Vagina (tissue), 2 donors: ENCODE measurements around the gene TK1. TPM values are rescaled to one million over a fixed set of nuclear protein-coding genes. Genes with fewer than 3 reads are reported as not detected.
A peak's percentile ranks its signal among the peaks of the same experiment; 100 is the strongest.

Experiments used
- DNase-seq, 2 donors: peaks; one replicate each; pipeline ENCODE4 v3.0.0-alpha.2; 2017; ENCODE audit errors: extremely low spot score in 2 of 2
- H3K27ac ChIP-seq: fragments of 200-600 bp; sonication (generic); one replicate; pipeline ENCODE4 v1.5.1; 2019
- H3K27me3 ChIP-seq: fragments of 200-600 bp; sonication (generic); one replicate; pipeline ENCODE4 v1.5.1; 2019
- H3K36me3 ChIP-seq, 2 donors: fragments of 200-600 bp; sonication (generic); one replicate each; pipeline ENCODE4 v1.5.1; 2017 to 2019
- H3K4me1 ChIP-seq: fragments of 200-600 bp; sonication (generic); one replicate; pipeline ENCODE4 v1.5.1; 2019
- H3K4me3 ChIP-seq, 2 donors: fragments of 200-600 bp; sonication (generic); 1 replicate in 1 of 2; 2 replicates in 1 of 2; pipeline ENCODE4 v1.5.1; 2016 to 2019
- H3K9me3 ChIP-seq: fragments of 200-600 bp; sonication (generic); one replicate; pipeline ENCODE4 v1.5.1; 2019
- POLR2A ChIP-seq, 2 donors: fragments of 450-650 bp; IDR thresholded peaks; one replicate each; pipeline ENCODE4 v1.6.1; 2017; ENCODE audit warnings: antibody characterized with exemption in 2 of 2, mild to moderate bottlenecking in 2 of 2, moderate library complexity in 2 of 2
- POLR2AphosphoS5 ChIP-seq, 2 donors: sonication (generic); formaldehyde crosslinking; IDR thresholded peaks; one replicate each; pipeline ENCODE4 v1.9.0; 2017; ENCODE audit warnings: antibody characterized with exemption in 2 of 2, mild to moderate bottlenecking in 2 of 2, low read depth in 1 of 2; ENCODE audit not compliant: insufficient read depth in 1 of 2
- intact Hi-C: fragments of 100-400 bp; cut with DNase I; formaldehyde crosslinking; loops from one replicate; pipeline ENCODE4 v1.15.1; 2023
- total RNA-seq: library from RNA; depleted of rRNA; stranded (reverse); fragments of >200 nt; gene quantifications from one replicate; pipeline ENCODE4 v1.2.3, GENCODE V29; 2016
- TF ChIP-seq, protein P1 (sequence below), 3 experiments: fragments of 450-650 bp in 2 of 3; fragments of 200-600 bp in 1 of 3; sonication (generic) in 1 of 3; IDR thresholded peaks; one replicate each; pipeline ENCODE4 v1.5.1; 2017 to 2019; ENCODE audit warnings: antibody characterized with exemption in 3 of 3, mild to moderate bottlenecking in 2 of 3, moderate library complexity in 2 of 3

TK1 gene
- total RNA-seq, 1 donor from 2014 or later, result 3.7 TPM

DNA sequence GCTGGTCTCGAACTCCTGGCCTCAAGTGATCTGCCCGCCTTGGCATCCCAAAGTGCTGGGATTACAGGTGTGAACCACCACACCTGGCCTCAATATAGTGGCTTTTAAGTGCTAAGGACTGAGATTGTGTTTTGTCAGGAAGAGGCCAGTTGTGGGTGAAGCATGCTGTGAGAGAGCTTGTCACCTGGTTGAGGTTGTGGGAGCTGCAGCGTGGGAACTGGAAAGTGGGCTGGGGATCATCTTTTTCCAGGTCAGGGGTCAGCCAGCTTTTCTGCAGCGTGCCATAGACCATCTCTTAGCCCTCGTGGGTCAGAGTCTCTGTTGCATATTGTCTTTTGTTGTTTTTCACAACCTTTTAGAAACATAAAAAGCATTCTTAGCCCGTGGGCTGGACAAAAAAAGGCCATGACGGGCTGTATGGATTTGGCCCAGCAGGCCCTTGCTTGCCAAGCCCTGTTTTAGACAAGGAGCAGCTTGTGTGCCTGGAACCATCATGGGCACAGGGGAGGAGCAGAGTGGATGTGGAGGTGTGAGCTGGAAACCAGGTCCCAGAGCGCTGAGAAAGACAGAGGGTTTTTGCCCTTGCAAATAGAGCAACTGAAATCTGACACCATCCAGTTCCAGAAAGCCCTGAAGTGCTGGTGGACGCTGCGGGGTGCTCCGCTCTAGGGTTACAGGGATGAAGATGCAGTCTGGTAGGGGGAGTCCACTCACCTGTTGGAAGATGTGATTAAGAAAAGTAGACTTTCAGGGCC is 32.7 kb upstream of the TK1 start:
- no peaks in the 10 kb centered on the region for H3K27me3 ChIP-seq
- no peak overlapping the region for H3K27ac ChIP-seq
- DNase-seq, result no peak
- TF ChIP-seq POLR2AphosphoS5 (IDR thresholded peaks at IDR 0.05; ENCODE audit: insufficient read depth in 1 of 2, low read depth in 1 of 2) (no peak), POLR2A (IDR thresholded peaks at IDR 0.05) (no peak)
- TF ChIP-seq, protein P1, sequence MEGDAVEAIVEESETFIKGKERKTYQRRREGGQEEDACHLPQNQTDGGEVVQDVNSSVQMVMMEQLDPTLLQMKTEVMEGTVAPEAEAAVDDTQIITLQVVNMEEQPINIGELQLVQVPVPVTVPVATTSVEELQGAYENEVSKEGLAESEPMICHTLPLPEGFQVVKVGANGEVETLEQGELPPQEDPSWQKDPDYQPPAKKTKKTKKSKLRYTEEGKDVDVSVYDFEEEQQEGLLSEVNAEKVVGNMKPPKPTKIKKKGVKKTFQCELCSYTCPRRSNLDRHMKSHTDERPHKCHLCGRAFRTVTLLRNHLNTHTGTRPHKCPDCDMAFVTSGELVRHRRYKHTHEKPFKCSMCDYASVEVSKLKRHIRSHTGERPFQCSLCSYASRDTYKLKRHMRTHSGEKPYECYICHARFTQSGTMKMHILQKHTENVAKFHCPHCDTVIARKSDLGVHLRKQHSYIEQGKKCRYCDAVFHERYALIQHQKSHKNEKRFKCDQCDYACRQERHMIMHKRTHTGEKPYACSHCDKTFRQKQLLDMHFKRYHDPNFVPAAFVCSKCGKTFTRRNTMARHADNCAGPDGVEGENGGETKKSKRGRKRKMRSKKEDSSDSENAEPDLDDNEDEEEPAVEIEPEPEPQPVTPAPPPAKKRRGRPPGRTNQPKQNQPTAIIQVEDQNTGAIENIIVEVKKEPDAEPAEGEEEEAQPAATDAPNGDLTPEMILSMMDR (IDR thresholded peaks at IDR 0.05), result no peak
- no peaks in the 10 kb centered on the region for H3K9me3 ChIP-seq
- peaks cover 1% of the 10 kb centered on the region for H3K4me1 ChIP-seq
- H3K4me3 ChIP-seq, result no peak overlapping the region
- no peaks in the 10 kb centered on the region for H3K36me3 ChIP-seq
- intact Hi-C loops, result loop anchor here (10.0 kb wide), 1 partner anchor 515 kb away; no protein-coding TSS in a partner anchor

DNA sequence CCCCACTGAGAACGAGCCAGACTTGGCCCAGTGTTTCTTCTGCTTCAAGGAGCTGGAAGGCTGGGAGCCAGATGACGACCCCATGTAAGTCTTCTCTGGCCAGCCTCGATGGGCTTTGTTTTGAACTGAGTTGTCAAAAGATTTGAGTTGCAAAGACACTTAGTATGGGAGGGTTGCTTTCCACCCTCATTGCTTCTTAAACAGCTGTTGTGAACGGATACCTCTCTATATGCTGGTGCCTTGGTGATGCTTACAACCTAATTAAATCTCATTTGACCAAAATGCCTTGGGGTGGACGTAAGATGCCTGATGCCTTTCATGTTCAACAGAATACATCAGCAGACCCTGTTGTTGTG is 27.8 kb upstream of the TK1 start:
- TF ChIP-seq POLR2AphosphoS5 (IDR thresholded peaks at IDR 0.05; ENCODE audit: insufficient read depth in 1 of 2, low read depth in 1 of 2) (no peak), POLR2A (IDR thresholded peaks at IDR 0.05) (no peak)
- TF ChIP-seq, protein P1 (IDR thresholded peaks at IDR 0.05), result no peak
- H3K4me1 ChIP-seq, result peaks cover 12% of the 10 kb centered on the region
- H3K36me3 ChIP-seq, result no peaks in the 10 kb centered on the region
- no peaks in the 10 kb centered on the region for H3K27me3 ChIP-seq
- intact Hi-C loops, result loop anchor here (10.0 kb wide), 1 partner anchor 510 kb away; no protein-coding TSS in a partner anchor
- DNase-seq, result no peak
- no peak overlapping the region for H3K27ac ChIP-seq
- no peaks in the 10 kb centered on the region for H3K9me3 ChIP-seq
- H3K4me3 ChIP-seq, result peak overlapping the region; percentile 40 to 51

DNA sequence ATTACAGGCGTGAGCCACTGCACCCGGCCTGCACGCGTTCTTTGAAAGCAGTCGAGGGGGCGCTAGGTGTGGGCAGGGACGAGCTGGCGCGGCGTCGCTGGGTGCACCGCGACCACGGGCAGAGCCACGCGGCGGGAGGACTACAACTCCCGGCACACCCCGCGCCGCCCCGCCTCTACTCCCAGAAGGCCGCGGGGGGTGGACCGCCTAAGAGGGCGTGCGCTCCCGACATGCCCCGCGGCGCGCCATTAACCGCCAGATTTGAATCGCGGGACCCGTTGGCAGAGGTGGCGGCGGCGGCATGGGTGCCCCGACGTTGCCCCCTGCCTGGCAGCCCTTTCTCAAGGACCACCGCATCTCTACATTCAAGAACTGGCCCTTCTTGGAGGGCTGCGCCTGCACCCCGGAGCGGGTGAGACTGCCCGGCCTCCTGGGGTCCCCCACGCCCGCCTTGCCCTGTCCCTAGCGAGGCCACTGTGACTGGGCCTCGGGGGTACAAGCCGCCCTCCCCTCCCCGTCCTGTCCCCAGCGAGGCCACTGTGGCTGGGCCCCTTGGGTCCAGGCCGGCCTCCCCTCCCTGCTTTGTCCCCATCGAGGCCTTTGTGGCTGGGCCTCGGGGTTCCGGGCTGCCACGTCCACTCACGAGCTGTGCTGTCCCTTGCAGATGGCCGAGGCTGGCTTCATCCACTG is 27.3 kb upstream of the TK1 start, which contains the start of gene BIRC5:
Gene BIRC5, plus strand, starts transcription at position 238 of the 690 bp plus-strand sequence. Its CDS starts 64 bp downstream, at position 302.
- H3K27me3 ChIP-seq, result no peaks in the 10 kb centered on the region
- no peaks in the 10 kb centered on the region for H3K36me3 ChIP-seq
- H3K9me3 ChIP-seq, result no peaks in the 10 kb centered on the region
- peak within 1 kb of the TSS; percentile 40 to 51 for H3K4me3 ChIP-seq
- TF ChIP-seq POLR2A (IDR thresholded peaks at IDR 0.05) (no peak), POLR2AphosphoS5 (IDR thresholded peaks at IDR 0.05; ENCODE audit: insufficient read depth in 1 of 2, low read depth in 1 of 2) (peak; percentile 60 to 93)
- TF ChIP-seq, protein P1 (IDR thresholded peaks at IDR 0.05), result no peak
- H3K27ac ChIP-seq, result no peak within 1 kb of the TSS
- no peak for DNase-seq
- peaks cover 12% of the 10 kb centered on the region for H3K4me1 ChIP-seq
- intact Hi-C loops, result loop anchor here (10.0 kb wide), 1 partner anchor 509 kb away; no protein-coding TSS in a partner anchor

DNA sequence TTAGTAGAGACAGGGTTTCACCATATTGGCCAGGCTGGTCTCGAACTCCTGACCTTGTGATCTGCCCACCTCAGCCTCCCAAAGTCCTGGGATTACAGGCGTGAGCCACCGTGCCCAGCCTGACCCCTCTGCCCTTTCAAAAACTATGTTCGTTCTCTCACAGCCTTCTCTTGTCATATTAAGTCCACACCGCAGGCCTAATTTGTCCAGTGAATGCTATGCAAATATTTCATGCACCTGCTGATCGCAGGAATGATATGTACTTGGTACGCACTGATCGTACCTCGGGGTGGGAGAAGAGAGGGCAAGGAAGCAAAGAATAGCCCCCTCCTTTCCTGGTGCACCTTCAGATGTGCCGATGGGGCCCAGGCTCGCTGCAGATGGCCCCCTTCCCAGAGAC is 24.2 kb upstream of the TK1 start:
- Histone ChIP-seq H3K9me3 (no peaks in the 10 kb centered on the region), H3K27me3 (no peaks in the 10 kb centered on the region), H3K27ac (no peak overlapping the region), H3K36me3 (no peaks in the 10 kb centered on the region), H3K4me1 (peaks cover 12% of the 10 kb centered on the region), H3K4me3 (no peak overlapping the region)
- TF ChIP-seq, protein P1 (IDR thresholded peaks at IDR 0.05), result no peak
- TF ChIP-seq POLR2AphosphoS5 (IDR thresholded peaks at IDR 0.05; ENCODE audit: insufficient read depth in 1 of 2, low read depth in 1 of 2) (no peak), POLR2A (IDR thresholded peaks at IDR 0.05) (no peak)
- intact Hi-C loops, result loop anchor here (10.0 kb wide), 1 partner anchor 506 kb away; no protein-coding TSS in a partner anchor
- no peak for DNase-seq
